Keratinocyte (primary cell): ENCODE data around the gene SLC34A3. TPM values are rescaled to one million over a fixed set of nuclear protein-coding genes. Genes with fewer than 3 reads are reported as not detected.

Experiments
- DNase-seq: peaks from one replicate; pipeline ENCODE4 v3.0.0-alpha.2; 2011; ENCODE audit warnings: low read depth, missing footprints, low spot score
- FAIRE-seq: peaks from 2 replicates; lab custom pipeline; 2011; peaks lifted over from hg19 to GRCh38; lab: Jason Lieb, UNC
- H2AFZ ChIP-seq: 2 replicates; pipeline ENCODE4 v1.6.0; 2012; ENCODE audit warnings: low read length, control low read depth, inconsistent platforms; ENCODE audit not compliant: control insufficient read depth
- H3K27ac ChIP-seq: 2 replicates; pipeline ENCODE4 v1.5.1; 2011; ENCODE audit warnings: low read length; ENCODE audit not compliant: control insufficient read depth, insufficient read depth
- H3K27me3 ChIP-seq: 3 replicates; pipeline ENCODE4 v1.6.0; 2011; ENCODE audit warnings: low read length; ENCODE audit not compliant: control insufficient read depth, insufficient read depth; ENCODE audit errors: extremely low read depth
- H3K36me3 ChIP-seq, 2 experiments: 2 replicates in 1 of 2; 3 replicates in 1 of 2; pipeline ENCODE4 v1.5.1; 2011; ENCODE audit warnings: low read length in 2 of 2, mild to moderate bottlenecking in 1 of 2; ENCODE audit not compliant: control insufficient read depth in 2 of 2, insufficient read depth in 2 of 2; ENCODE audit errors: extremely low read depth in 1 of 2
- H3K4me1 ChIP-seq: 3 replicates; pipeline ENCODE4 v1.5.1; 2011; ENCODE audit warnings: low read length; ENCODE audit not compliant: control insufficient read depth, insufficient read depth; ENCODE audit errors: extremely low read depth
- H3K4me2 ChIP-seq: 3 replicates; pipeline ENCODE4 v1.6.0; 2011; ENCODE audit warnings: low read depth, low read length; ENCODE audit not compliant: control insufficient read depth, insufficient read depth; ENCODE audit errors: extremely low read depth
- H3K4me3 ChIP-seq, 3 experiments: fragments of 200-600 bp in 1 of 3; sonication (generic) in 1 of 3; 2 replicates in 2 of 3; 3 replicates in 1 of 3; pipeline ENCODE4 v1.5.1; 2011 to 2016; ENCODE audit warnings: low read length in 3 of 3, mild to moderate bottlenecking in 3 of 3, control low read depth in 2 of 3, inconsistent platforms in 1 of 3, low read depth in 1 of 3, mixed read lengths in 1 of 3, mixed run types in 1 of 3, moderate library complexity in 1 of 3; ENCODE audit not compliant: control insufficient read depth in 2 of 3, insufficient read depth in 2 of 3; ENCODE audit errors: extremely low read depth in 1 of 3
- H3K79me2 ChIP-seq: 2 replicates; pipeline ENCODE4 v1.6.0; 2012; ENCODE audit warnings: low read length; ENCODE audit not compliant: control insufficient read depth, insufficient read depth
- H3K9ac ChIP-seq: 3 replicates; pipeline ENCODE4 v1.6.0; 2011; ENCODE audit warnings: low read length; ENCODE audit not compliant: control insufficient read depth, insufficient read depth; ENCODE audit errors: extremely low read depth
- H3K9me1 ChIP-seq: 3 replicates; pipeline ENCODE4 v1.6.0; 2011; ENCODE audit warnings: low read length; ENCODE audit not compliant: control insufficient read depth, insufficient read depth; ENCODE audit errors: extremely low read depth
- H3K9me3 ChIP-seq: 2 replicates; pipeline ENCODE4 v1.5.1; 2012; ENCODE audit warnings: low read depth, low read length; ENCODE audit not compliant: control insufficient read depth
- H4K20me1 ChIP-seq: 3 replicates; pipeline ENCODE4 v1.6.0; 2011; ENCODE audit warnings: low read length; ENCODE audit not compliant: control insufficient read depth, insufficient read depth; ENCODE audit errors: extremely low read depth
- CTCF ChIP-seq, 3 experiments: IDR thresholded peaks in 1 of 3; conservative IDR thresholded peaks in 1 of 3; optimal IDR thresholded peaks in 1 of 3; 2 replicates in 2 of 3; 3 replicates in 1 of 3; pipeline versions ENCODE3 to v1.5.1; 2011; ENCODE audit warnings: low read length in 3 of 3, mild to moderate bottlenecking in 3 of 3, moderate library complexity in 2 of 3, control low read depth in 1 of 3, inconsistent platforms in 1 of 3; ENCODE audit not compliant: insufficient read depth in 2 of 3; ENCODE audit errors: extremely low read depth in 1 of 3
- EZH2 ChIP-seq: IDR thresholded peaks from one replicate; pipeline ENCODE4 v1.6.1; 2012; ENCODE audit warnings: inconsistent platforms, mild to moderate bottlenecking, low read length, moderate library complexity
- dilution Hi-C: fragments of 300-500 bp; cut with MboI; formaldehyde crosslinking; loops from one replicate; pipeline ENCODE4 v1.7.0; 2020; ENCODE audit warnings: low sequenced_read_pairs; ENCODE audit not compliant: extremely low pct_ligation_motif_present
- polyA plus RNA-seq, 5 experiments: library from polyadenylated mRNA; depleted of rRNA in 3 of 5; stranded (reverse) in 3 of 5; stranded (forward) in 1 of 5; unstranded in 1 of 5; fragments of >200 nt; gene quantifications; 1 replicate in 1 of 5; 2 replicates in 3 of 5; 3 replicates in 1 of 5; pipeline versions ENCODE4 v1.2.1 to v1.2.3, GENCODE V29; 2011 to 2012; ENCODE audit warnings: missing spikeins in 2 of 5, low read depth in 1 of 5, low replicate concordance in 1 of 5

SLC34A3 gene
- polyA plus RNA-seq, 1 donor (not counting 4 experiments of a cell fraction or from before 2014, with no cell fraction given) = not detected

GRCh38 chr9:137280474-137281344 is 50.0 kb downstream of the SLC34A3 start:
- FAIRE-seq = no peak
- H3K4me2 ChIP-seq = no peak overlapping the region
- H3K27ac ChIP-seq = no peak overlapping the region
- no peaks in the 10 kb centered on the region for H3K9me3 ChIP-seq
- peaks cover 3% of the 10 kb centered on the region for H4K20me1 ChIP-seq
- TF ChIP-seq CTCF (optimal IDR thresholded peaks at IDR 0.05 in 1 of 3, IDR thresholded peaks at IDR 0.05 in 1 of 3, conservative IDR thresholded peaks at IDR 0.05 in 1 of 3; ENCODE audit: extremely low read depth in 1 of 3, insufficient read depth in 2 of 3, low read length in 3 of 3) = peak in 1 of 3 experiments; percentile 52
- no peak for TF ChIP-seq EZH2
- H3K4me3 ChIP-seq = no peak overlapping the region
- no peak for DNase-seq
- dilution Hi-C loops = no loop called here
- no peak overlapping the region for H3K9ac ChIP-seq
- H2AFZ ChIP-seq = no peak overlapping the region
- peaks cover 3% of the 10 kb centered on the region for H3K27me3 ChIP-seq
- peaks cover 8 to 14% of the 10 kb centered on the region in 2 experiments for H3K36me3 ChIP-seq
- H3K4me1 ChIP-seq = peaks cover 8% of the 10 kb centered on the region
- H3K79me2 ChIP-seq = peaks cover 25% of the 10 kb centered on the region
- H3K9me1 ChIP-seq = no peaks in the 10 kb centered on the region

GRCh38 chr9:137281345-137282116 is 50.8 kb downstream of the SLC34A3 start:
- dilution Hi-C loops = no loop called here
- peaks cover 8 to 14% of the 10 kb centered on the region in 2 experiments for H3K36me3 ChIP-seq
- peaks cover 3% of the 10 kb centered on the region for H3K27me3 ChIP-seq
- peaks cover 25% of the 10 kb centered on the region for H3K79me2 ChIP-seq
- H4K20me1 ChIP-seq = peaks cover 3% of the 10 kb centered on the region
- FAIRE-seq = no peak
- no peak overlapping the region for H3K4me2 ChIP-seq
- no peak for DNase-seq
- H3K4me3 ChIP-seq = no peak overlapping the region
- no peaks in the 10 kb centered on the region for H3K9me3 ChIP-seq
- TF ChIP-seq CTCF (optimal IDR thresholded peaks at IDR 0.05 in 1 of 3, IDR thresholded peaks at IDR 0.05 in 1 of 3, conservative IDR thresholded peaks at IDR 0.05 in 1 of 3; ENCODE audit: extremely low read depth in 1 of 3, insufficient read depth in 2 of 3, low read length in 3 of 3) = no peak
- TF ChIP-seq EZH2 = no peak
- peaks cover 8% of the 10 kb centered on the region for H3K4me1 ChIP-seq
- H2AFZ ChIP-seq = no peak overlapping the region
- H3K9ac ChIP-seq = no peak overlapping the region
- no peaks in the 10 kb centered on the region for H3K9me1 ChIP-seq
- no peak overlapping the region for H3K27ac ChIP-seq

Other genes with a start within 250 kb of the SLC34A3 start
- not detected in 3 replicates for gene LCNL1, start 247.9 kb upstream of the SLC34A3 start, polyA plus RNA-seq
- 11.2 to 14.6 TPM (median 13.6 TPM) in 3 replicates for gene PAXX, start 238.5 kb upstream of the SLC34A3 start, polyA plus RNA-seq
- 5.5 to 36.0 TPM (median 9.4 TPM) in 3 replicates for gene CLIC3, start 234.3 kb upstream of the SLC34A3 start, polyA plus RNA-seq
- gene ABCA2, start 202.7 kb upstream of the SLC34A3 start, polyA plus RNA-seq = 1.3 to 4.2 TPM (median 1.4 TPM) in 3 replicates
- not detected in 3 replicates for gene FUT7, start 198.8 kb upstream of the SLC34A3 start, polyA plus RNA-seq
- gene NPDC1, start 184.7 kb upstream of the SLC34A3 start, polyA plus RNA-seq = 9.8 to 23.8 TPM (median 10.6 TPM) in 3 replicates
- gene ENTPD2, start 176.8 kb upstream of the SLC34A3 start, polyA plus RNA-seq = 0.52 to 1.3 TPM (median 0.65 TPM) in 3 replicates
- gene SAPCD2, start 160.3 kb upstream of the SLC34A3 start, polyA plus RNA-seq = 0.90 to 1.6 TPM (median 1.2 TPM) in 3 replicates
- 2.7 to 4.3 TPM (median 4.3 TPM) in 3 replicates for gene UAP1L1, start 153.4 kb upstream of the SLC34A3 start, polyA plus RNA-seq
- gene MAN1B1, start 143.9 kb upstream of the SLC34A3 start, polyA plus RNA-seq = 31.4 to 48.2 TPM (median 34.3 TPM) in 3 replicates
- gene DPP7, start 116.2 kb upstream of the SLC34A3 start, polyA plus RNA-seq = 29.7 to 93.1 TPM (median 35.3 TPM) in 3 replicates
- 0.03 to 0.26 TPM (median 0.03 TPM) in 3 replicates for gene GRIN1, start 91.7 kb upstream of the SLC34A3 start, polyA plus RNA-seq
- gene LRRC26, start 60.9 kb upstream of the SLC34A3 start, polyA plus RNA-seq = not detected in 3 replicates
- not detected in 3 replicates for gene TMEM210, start 58.8 kb upstream of the SLC34A3 start, polyA plus RNA-seq
- gene ANAPC2, start 42.3 kb upstream of the SLC34A3 start, polyA plus RNA-seq = 11.9 to 24.0 TPM (median 13.8 TPM) in 3 replicates
- 45.3 to 63.2 TPM (median 56.7 TPM) in 3 replicates for gene SSNA1, start 42.2 kb upstream of the SLC34A3 start, polyA plus RNA-seq
- 1.1 to 2.2 TPM (median 1.6 TPM) in 3 replicates for gene TPRN, start 30.2 kb upstream of the SLC34A3 start, polyA plus RNA-seq
- gene TMEM203, start 25.3 kb upstream of the SLC34A3 start, polyA plus RNA-seq = 22.3 to 36.7 TPM (median 29.2 TPM) in 3 replicates
- gene NDOR1, start 25.2 kb upstream of the SLC34A3 start, polyA plus RNA-seq = 3.9 to 6.0 TPM (median 5.5 TPM) in 3 replicates
- gene RNF208, start 8.7 kb upstream of the SLC34A3 start, polyA plus RNA-seq = 0.15 to 0.19 TPM in 2 of 3 replicates, not detected in the other
- gene CYSRT1, start 5.7 kb upstream of the SLC34A3 start, polyA plus RNA-seq = 0.80 to 1.8 TPM (median 1.2 TPM) in 3 replicates
- not detected in 3 replicates for gene RNF224, start 3.4 kb upstream of the SLC34A3 start, polyA plus RNA-seq
- 390 to 693 TPM (median 440 TPM) in 3 replicates for gene TUBB4B, start 10.4 kb downstream of the SLC34A3 start, polyA plus RNA-seq
- not detected in 3 replicates for gene STPG3, start 20.4 kb downstream of the SLC34A3 start, polyA plus RNA-seq
- 25.1 to 40.2 TPM (median 35.0 TPM) in 3 replicates for gene NELFB, start 24.4 kb downstream of the SLC34A3 start, polyA plus RNA-seq
- 5.8 to 9.8 TPM (median 7.8 TPM) in 3 replicates for gene TOR4A, start 46.8 kb downstream of the SLC34A3 start, polyA plus RNA-seq
- 0.43 to 2.4 TPM (median 2.2 TPM) in 3 replicates for gene NRARP, start 71.4 kb downstream of the SLC34A3 start, polyA plus RNA-seq
- 1.5 to 5.4 TPM (median 1.9 TPM) in 3 replicates for gene EXD3, start 192.3 kb downstream of the SLC34A3 start, polyA plus RNA-seq
- gene NOXA1, start 192.5 kb downstream of the SLC34A3 start, polyA plus RNA-seq = 0.07 to 0.33 TPM (median 0.09 TPM) in 3 replicates
- gene ENTPD8, start 210.5 kb downstream of the SLC34A3 start, polyA plus RNA-seq = not detected in 3 replicates
- gene NSMF, start 228.4 kb downstream of the SLC34A3 start, polyA plus RNA-seq = 29.5 to 46.6 TPM (median 33.1 TPM) in 3 replicates